Panc1 (cell line): ENCODE measurements around the gene C5orf34. TPM values are rescaled to one million over a fixed set of nuclear protein-coding genes. Genes with fewer than 3 reads are reported as not detected.

Experiments used
- ATAC-seq: fragments of 200-7000 bp; cut with Tn5 transposase; 2 replicates; pipeline ENCODE4 v1.9.1; 2020; ENCODE audit warnings: mild to moderate bottlenecking, moderate library complexity
- BruUV-seq: library from RNA; stranded (reverse); fragments of 400-500 nt; replicated peaks from 2 replicates; lab custom pipeline; 2021; lab: Mats Ljungman, UMichigan
- CTCF ChIA-PET: fragments of 300-600 bp; sonication (Branson Sonifier 250); formaldehyde crosslinking; loops from one replicate; lab custom pipeline; 2022; ENCODE audit warnings: antibody characterized with exemption; lab: Charles Lee
- POLR2A ChIA-PET: fragments of 300-600 bp; sonication (Branson Sonifier 250); formaldehyde crosslinking; loops from one replicate; lab custom pipeline; 2022; ENCODE audit warnings: antibody characterized with exemption; lab: Charles Lee
- DNase-seq: peaks from one replicate; pipeline ENCODE4 v3.0.0-alpha.2; 2010; ENCODE audit warnings: low read depth, low spot score
- H3K27ac ChIP-seq: 2 replicates; pipeline ENCODE4 v1.5.1; 2011; ENCODE audit warnings: mild to moderate bottlenecking, low read length, inconsistent platforms
- H3K27me3 ChIP-seq: fragments of 200-500 bp; sonication (Bioruptor generic); 2 replicates; pipeline ENCODE4 v1.6.0; 2014; ENCODE audit warnings: low read length, inconsistent platforms; ENCODE audit not compliant: control insufficient read depth, insufficient read depth
- H3K36me3 ChIP-seq: fragments of 200-500 bp; sonication (Bioruptor generic); 2 replicates; pipeline ENCODE4 v1.5.1; 2014; ENCODE audit warnings: inconsistent platforms, mild to moderate bottlenecking, low read length, moderate library complexity; ENCODE audit not compliant: control insufficient read depth, insufficient read depth
- H3K4me1 ChIP-seq: 2 replicates; pipeline ENCODE4 v1.5.1; 2011; ENCODE audit warnings: inconsistent platforms, mild to moderate bottlenecking, low read length, moderate library complexity; ENCODE audit not compliant: control insufficient read depth, insufficient read depth
- H3K4me3 ChIP-seq, 2 experiments: 2 replicates each; pipeline ENCODE4 v1.5.1; 2011 to 2012; ENCODE audit warnings: low read depth in 2 of 2, low read length in 2 of 2, mild to moderate bottlenecking in 2 of 2, inconsistent platforms in 1 of 2, moderate library complexity in 1 of 2
- H3K9me3 ChIP-seq: fragments of 200-500 bp; sonication (Bioruptor generic); 2 replicates; pipeline ENCODE4 v1.5.1; 2014; ENCODE audit warnings: low read depth, mild to moderate bottlenecking, inconsistent platforms, low read length, moderate library complexity; ENCODE audit not compliant: control insufficient read depth, insufficient read depth
- CTCF ChIP-seq: fragments of 450-650 bp; IDR thresholded peaks from 2 replicates; pipeline ENCODE4 v1.5.1; 2017; ENCODE audit warnings: mild to moderate bottlenecking
- POLR2AphosphoS5 ChIP-seq: IDR thresholded peaks from 2 replicates; pipeline ENCODE4 v1.6.1; 2012; ENCODE audit warnings: mild to moderate bottlenecking, low read depth, low read length, moderate library complexity
- SIN3A ChIP-seq: IDR thresholded peaks from 2 replicates; pipeline ENCODE4 v1.6.1; 2012; ENCODE audit warnings: low read depth, mild to moderate bottlenecking, low read length, moderate library complexity, borderline replicate concordance; ENCODE audit not compliant: insufficient read depth
- TCF7L2 ChIP-seq: IDR thresholded peaks from 2 replicates; pipeline ENCODE4 v1.6.1; 2011; ENCODE audit warnings: mild to moderate bottlenecking, low read depth, low read length, inconsistent platforms
- in situ Hi-C: cut with HindIII; loops from 2 replicates; pipeline ENCODE4 v1.10.0; 2016; ENCODE audit warnings: low sequenced_read_pairs, low pct_unique_long_range_greater_than_20kb
- intact Hi-C: fragments of 100-400 bp; cut with micrococcal nuclease; formaldehyde crosslinking; loops from one replicate; pipeline ENCODE4 v1.10.0; 2022; ENCODE audit not compliant: unreplicated experiment
- total RNA-seq: library from RNA; stranded (reverse); gene quantifications from one replicate; pipeline ENCODE4 v1.2.1, GENCODE V29; 2021; ENCODE audit not compliant: unreplicated experiment
- TF ChIP-seq, protein P1 (sequence below), 2 experiments: IDR thresholded peaks; 2 replicates each; pipeline ENCODE4 v1.6.1; 2011 to 2012; ENCODE audit warnings: low read depth in 2 of 2, control low read depth in 1 of 2, low read length in 1 of 2, mild to moderate bottlenecking in 1 of 2, moderate library complexity in 1 of 2; ENCODE audit not compliant: insufficient read depth in 1 of 2

Gene C5orf34
- total RNA-seq, 1 experiment from 2014 or later, result 6.3 TPM

- no TSS peak for BruUV-seq
- CTCF ChIA-PET, result no interaction called here
Measured at GRCh38 chr5:43520615-43521014, 5.7 kb upstream of the C5orf34 start.

DNA sequence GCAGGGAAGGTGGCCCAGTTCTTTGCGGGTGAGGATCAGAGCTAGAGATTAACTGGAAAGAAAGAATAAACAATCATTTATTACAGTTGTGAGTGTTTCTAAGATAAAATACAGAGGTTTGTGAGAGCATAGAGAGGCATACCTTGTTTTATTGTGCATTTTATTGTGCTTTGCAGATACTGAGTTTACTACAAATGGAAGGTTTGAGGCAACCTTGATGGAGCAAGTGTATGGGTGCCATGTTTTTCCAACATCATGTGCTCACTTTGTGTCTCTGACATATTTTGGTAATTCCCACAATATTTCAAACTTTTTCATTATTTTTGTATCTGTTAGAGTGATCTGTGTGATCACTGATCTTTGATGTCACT is 715 bp upstream of the C5orf34 start:
- peak overlapping the region; percentile 83 for H3K27ac ChIP-seq
- no peaks in the 10 kb centered on the region for H3K9me3 ChIP-seq
- no peak for DNase-seq
- no peaks in the 10 kb centered on the region; the same call in 1 of the 2 replicates for H3K36me3 ChIP-seq
- CTCF ChIA-PET, result no interaction called here
- ATAC-seq, result no peak
- no peaks in the 10 kb centered on the region for H3K27me3 ChIP-seq
- peak overlapping the region; percentile 96 to 97 for H3K4me3 ChIP-seq
- in situ Hi-C loops, result no loop called here
- TF ChIP-seq POLR2AphosphoS5 (no peak), SIN3A (no peak), CTCF (no peak), TCF7L2 (no peak)
- TF ChIP-seq, protein P1, sequence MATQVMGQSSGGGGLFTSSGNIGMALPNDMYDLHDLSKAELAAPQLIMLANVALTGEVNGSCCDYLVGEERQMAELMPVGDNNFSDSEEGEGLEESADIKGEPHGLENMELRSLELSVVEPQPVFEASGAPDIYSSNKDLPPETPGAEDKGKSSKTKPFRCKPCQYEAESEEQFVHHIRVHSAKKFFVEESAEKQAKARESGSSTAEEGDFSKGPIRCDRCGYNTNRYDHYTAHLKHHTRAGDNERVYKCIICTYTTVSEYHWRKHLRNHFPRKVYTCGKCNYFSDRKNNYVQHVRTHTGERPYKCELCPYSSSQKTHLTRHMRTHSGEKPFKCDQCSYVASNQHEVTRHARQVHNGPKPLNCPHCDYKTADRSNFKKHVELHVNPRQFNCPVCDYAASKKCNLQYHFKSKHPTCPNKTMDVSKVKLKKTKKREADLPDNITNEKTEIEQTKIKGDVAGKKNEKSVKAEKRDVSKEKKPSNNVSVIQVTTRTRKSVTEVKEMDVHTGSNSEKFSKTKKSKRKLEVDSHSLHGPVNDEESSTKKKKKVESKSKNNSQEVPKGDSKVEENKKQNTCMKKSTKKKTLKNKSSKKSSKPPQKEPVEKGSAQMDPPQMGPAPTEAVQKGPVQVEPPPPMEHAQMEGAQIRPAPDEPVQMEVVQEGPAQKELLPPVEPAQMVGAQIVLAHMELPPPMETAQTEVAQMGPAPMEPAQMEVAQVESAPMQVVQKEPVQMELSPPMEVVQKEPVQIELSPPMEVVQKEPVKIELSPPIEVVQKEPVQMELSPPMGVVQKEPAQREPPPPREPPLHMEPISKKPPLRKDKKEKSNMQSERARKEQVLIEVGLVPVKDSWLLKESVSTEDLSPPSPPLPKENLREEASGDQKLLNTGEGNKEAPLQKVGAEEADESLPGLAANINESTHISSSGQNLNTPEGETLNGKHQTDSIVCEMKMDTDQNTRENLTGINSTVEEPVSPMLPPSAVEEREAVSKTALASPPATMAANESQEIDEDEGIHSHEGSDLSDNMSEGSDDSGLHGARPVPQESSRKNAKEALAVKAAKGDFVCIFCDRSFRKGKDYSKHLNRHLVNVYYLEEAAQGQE (IDR thresholded peaks at IDR 0.05; ENCODE audit: insufficient read depth in 1 of 2, low read depth in 2 of 2, low read length in 1 of 2), result no peak
- peaks cover 19% of the 10 kb centered on the region for H3K4me1 ChIP-seq
- intact Hi-C loops, result no loop called here
- POLR2A ChIA-PET, result no interaction called here
- BruUV-seq, result no TSS peak

More at GRCh38 chr5:43520615-43521014, 5.7 kb upstream of the C5orf34 start:
- in situ Hi-C loops (no loop called here), intact Hi-C loops (no loop called here)
- TF ChIP-seq SIN3A (no peak), POLR2AphosphoS5 (no peak), CTCF (no peak), TCF7L2 (no peak)
- TF ChIP-seq, protein P1 (IDR thresholded peaks at IDR 0.05; ENCODE audit: insufficient read depth in 1 of 2, low read depth in 2 of 2, low read length in 1 of 2), result no peak
- Histone ChIP-seq H3K36me3 (peaks cover 4% of the 10 kb centered on the region), H3K27me3 (no peaks in the 10 kb centered on the region), H3K4me1 (peaks cover 4% of the 10 kb centered on the region), H3K4me3 (no peak overlapping the region), H3K9me3 (no peaks in the 10 kb centered on the region), H3K27ac (no peak overlapping the region)
- POLR2A ChIA-PET, result interaction anchor here (0.6 kb wide), 1 partner anchor 274 kb away, joined by 3 read pairs; no protein-coding TSS in a partner anchor
- DNase-seq, result no peak
- no peak for ATAC-seq
